ENCODE measurements around the gene PDE10A.

PDE10A gene

GRCh38 chr6:165575158-165575549 is 87.9 kb downstream of the PDE10A start:
- Histone ChIP-seq H3K36me3 (ENCODE audit: control insufficient read depth in 2 of 2, insufficient read depth in 2 of 2, low read length in 2 of 2) (no peaks in the 10 kb centered on the region), H3K27me3 (ENCODE audit: control insufficient read depth in 2 of 2, insufficient read depth in 2 of 2, low read length in 2 of 2) (no peaks in the 10 kb centered on the region), H3K4me1 (ENCODE audit: control insufficient read depth in 2 of 2, insufficient read depth in 2 of 2, low read length in 2 of 2) (no peaks in the 10 kb centered on the region), H3K27ac (ENCODE audit: low read depth in 2 of 2, low read length in 2 of 2) (no peak overlapping the region), H3K9me3 (ENCODE audit: control insufficient read depth in 2 of 2, low read length in 2 of 2) (no peaks in the 10 kb centered on the region), H3K9ac (ENCODE audit: low read depth in 1 of 2, low read length in 2 of 2) (no peak overlapping the region), H3K4me3 (ENCODE audit: low read length in 2 of 2) (no peak overlapping the region)

- Histone ChIP-seq H3K9me3 (ENCODE audit: control insufficient read depth in 2 of 2, low read length in 2 of 2) (no peaks in the 10 kb centered on the region), H3K9ac (ENCODE audit: low read depth in 1 of 2, low read length in 2 of 2) (no peak overlapping the region), H3K27ac (ENCODE audit: low read depth in 2 of 2, low read length in 2 of 2) (no peak overlapping the region), H3K27me3 (ENCODE audit: control insufficient read depth in 2 of 2, insufficient read depth in 2 of 2, low read length in 2 of 2) (no peaks in the 10 kb centered on the region), H3K36me3 (ENCODE audit: control insufficient read depth in 2 of 2, insufficient read depth in 2 of 2, low read length in 2 of 2) (no peaks in the 10 kb centered on the region), H3K4me1 (ENCODE audit: control insufficient read depth in 2 of 2, insufficient read depth in 2 of 2, low read length in 2 of 2) (no peaks in the 10 kb centered on the region), H3K4me3 (ENCODE audit: low read length in 2 of 2) (no peak overlapping the region)
Measured at GRCh38 chr6:165574220-165575157, 88.6 kb downstream of the PDE10A start.

- H3K27ac ChIP-seq (ENCODE audit: low read depth in 2 of 2, low read length in 2 of 2), result no peak overlapping the region
- H3K27me3 ChIP-seq (ENCODE audit: control insufficient read depth in 2 of 2, insufficient read depth in 2 of 2, low read length in 2 of 2), result no peaks in the 10 kb centered on the region
- H3K4me3 ChIP-seq (ENCODE audit: low read length in 2 of 2), result no peak overlapping the region
- no peaks in the 10 kb centered on the region for H3K36me3 ChIP-seq (ENCODE audit: control insufficient read depth in 2 of 2, insufficient read depth in 2 of 2, low read length in 2 of 2)
- H3K9me3 ChIP-seq (ENCODE audit: control insufficient read depth in 2 of 2, low read length in 2 of 2), result no peaks in the 10 kb centered on the region
- H3K9ac ChIP-seq (ENCODE audit: low read depth in 1 of 2, low read length in 2 of 2), result no peak overlapping the region
- no peaks in the 10 kb centered on the region for H3K4me1 ChIP-seq (ENCODE audit: control insufficient read depth in 2 of 2, insufficient read depth in 2 of 2, low read length in 2 of 2)
Measured at GRCh38 chr6:165573671-165574070, 89.4 kb downstream of the PDE10A start.

GRCh38 chr6:165571721-165572132 is 91.3 kb downstream of the PDE10A start:
- Histone ChIP-seq H3K27me3 (ENCODE audit: control insufficient read depth in 2 of 2, insufficient read depth in 2 of 2, low read length in 2 of 2) (no peaks in the 10 kb centered on the region), H3K9ac (ENCODE audit: low read depth in 1 of 2, low read length in 2 of 2) (no peak overlapping the region), H3K27ac (ENCODE audit: low read depth in 2 of 2, low read length in 2 of 2) (no peak overlapping the region), H3K4me1 (ENCODE audit: control insufficient read depth in 2 of 2, insufficient read depth in 2 of 2, low read length in 2 of 2) (no peaks in the 10 kb centered on the region), H3K9me3 (ENCODE audit: control insufficient read depth in 2 of 2, low read length in 2 of 2) (no peaks in the 10 kb centered on the region), H3K4me3 (ENCODE audit: low read length in 2 of 2) (no peak overlapping the region), H3K36me3 (ENCODE audit: control insufficient read depth in 2 of 2, insufficient read depth in 2 of 2, low read length in 2 of 2) (no peaks in the 10 kb centered on the region)

GRCh38 chr6:165571068-165571682 is 91.9 kb downstream of the PDE10A start:
- Histone ChIP-seq H3K4me3 (ENCODE audit: low read length in 2 of 2) (no peak overlapping the region), H3K9me3 (ENCODE audit: control insufficient read depth in 2 of 2, low read length in 2 of 2) (no peaks in the 10 kb centered on the region), H3K27ac (ENCODE audit: low read depth in 2 of 2, low read length in 2 of 2) (no peak overlapping the region), H3K27me3 (ENCODE audit: control insufficient read depth in 2 of 2, insufficient read depth in 2 of 2, low read length in 2 of 2) (no peaks in the 10 kb centered on the region), H3K9ac (ENCODE audit: low read depth in 1 of 2, low read length in 2 of 2) (no peak overlapping the region), H3K36me3 (ENCODE audit: control insufficient read depth in 2 of 2, insufficient read depth in 2 of 2, low read length in 2 of 2) (no peaks in the 10 kb centered on the region), H3K4me1 (ENCODE audit: control insufficient read depth in 2 of 2, insufficient read depth in 2 of 2, low read length in 2 of 2) (no peaks in the 10 kb centered on the region)

- H3K27me3 ChIP-seq (ENCODE audit: control insufficient read depth in 2 of 2, insufficient read depth in 2 of 2, low read length in 2 of 2), result no peaks in the 10 kb centered on the region
- peaks cover 0 to 2% of the 10 kb centered on the region in 2 donors for H3K9me3 ChIP-seq (ENCODE audit: control insufficient read depth in 2 of 2, low read length in 2 of 2)
- H3K36me3 ChIP-seq (ENCODE audit: control insufficient read depth in 2 of 2, insufficient read depth in 2 of 2, low read length in 2 of 2), result no peaks in the 10 kb centered on the region
- no peak overlapping the region for H3K4me3 ChIP-seq (ENCODE audit: low read length in 2 of 2)
- H3K27ac ChIP-seq (ENCODE audit: low read depth in 2 of 2, low read length in 2 of 2), result no peak overlapping the region
- no peak overlapping the region for H3K9ac ChIP-seq (ENCODE audit: low read depth in 1 of 2, low read length in 2 of 2)
- no peaks in the 10 kb centered on the region for H3K4me1 ChIP-seq (ENCODE audit: control insufficient read depth in 2 of 2, insufficient read depth in 2 of 2, low read length in 2 of 2)
Measured at GRCh38 chr6:165568326-165568725, 94.7 kb downstream of the PDE10A start.

GRCh38 chr6:165566088-165566828 is 96.8 kb downstream of the PDE10A start:
- Histone ChIP-seq H3K4me3 (ENCODE audit: low read length in 2 of 2) (no peak overlapping the region), H3K27ac (ENCODE audit: low read depth in 2 of 2, low read length in 2 of 2) (no peak overlapping the region), H3K9me3 (ENCODE audit: control insufficient read depth in 2 of 2, low read length in 2 of 2) (peaks cover 0 to 2% of the 10 kb centered on the region in 2 donors), H3K27me3 (ENCODE audit: control insufficient read depth in 2 of 2, insufficient read depth in 2 of 2, low read length in 2 of 2) (no peaks in the 10 kb centered on the region), H3K36me3 (ENCODE audit: control insufficient read depth in 2 of 2, insufficient read depth in 2 of 2, low read length in 2 of 2) (no peaks in the 10 kb centered on the region), H3K9ac (ENCODE audit: low read depth in 1 of 2, low read length in 2 of 2) (no peak overlapping the region), H3K4me1 (ENCODE audit: control insufficient read depth in 2 of 2, insufficient read depth in 2 of 2, low read length in 2 of 2) (no peaks in the 10 kb centered on the region)

GRCh38 chr6:165562421-165563090 is 100.5 kb downstream of the PDE10A start:
- H3K27ac ChIP-seq (ENCODE audit: low read depth in 2 of 2, low read length in 2 of 2), result no peak overlapping the region
- H3K27me3 ChIP-seq (ENCODE audit: control insufficient read depth in 2 of 2, insufficient read depth in 2 of 2, low read length in 2 of 2), result no peaks in the 10 kb centered on the region
- peaks cover 0 to 2% of the 10 kb centered on the region in 2 donors for H3K9me3 ChIP-seq (ENCODE audit: control insufficient read depth in 2 of 2, low read length in 2 of 2)
- no peak overlapping the region for H3K4me3 ChIP-seq (ENCODE audit: low read length in 2 of 2)
- no peaks in the 10 kb centered on the region for H3K36me3 ChIP-seq (ENCODE audit: control insufficient read depth in 2 of 2, insufficient read depth in 2 of 2, low read length in 2 of 2)
- H3K4me1 ChIP-seq (ENCODE audit: control insufficient read depth in 2 of 2, insufficient read depth in 2 of 2, low read length in 2 of 2), result no peaks in the 10 kb centered on the region
- no peak overlapping the region for H3K9ac ChIP-seq (ENCODE audit: low read depth in 1 of 2, low read length in 2 of 2)

GRCh38 chr6:165559632-165560031 is 103.4 kb downstream of the PDE10A start:
- Histone ChIP-seq H3K4me3 (ENCODE audit: low read length in 2 of 2) (no peak overlapping the region), H3K36me3 (ENCODE audit: control insufficient read depth in 2 of 2, insufficient read depth in 2 of 2, low read length in 2 of 2) (no peaks in the 10 kb centered on the region), H3K4me1 (ENCODE audit: control insufficient read depth in 2 of 2, insufficient read depth in 2 of 2, low read length in 2 of 2) (no peaks in the 10 kb centered on the region), H3K27ac (ENCODE audit: low read depth in 2 of 2, low read length in 2 of 2) (no peak overlapping the region), H3K9ac (ENCODE audit: low read depth in 1 of 2, low read length in 2 of 2) (no peak overlapping the region), H3K9me3 (ENCODE audit: control insufficient read depth in 2 of 2, low read length in 2 of 2) (peaks cover 0 to 2% of the 10 kb centered on the region in 2 donors), H3K27me3 (ENCODE audit: control insufficient read depth in 2 of 2, insufficient read depth in 2 of 2, low read length in 2 of 2) (no peaks in the 10 kb centered on the region)

Measured in mucosa of rectum (tissue), 2 donors.